GM21526 (cell line): Measurements from ENCODE around the gene BEGAIN.

Experiments
- ATAC-seq: cut with Tn5 transposase; IDR thresholded peaks from one replicate; pipeline ENCODE4 v1.9.1; 2021; ENCODE audit warnings: moderate library complexity; ENCODE audit not compliant: unreplicated experiment, low FRiP score

The BEGAIN gene

GRCh38 chr14:100538351-100539002, 48.7 kb downstream of the BEGAIN start:
- ATAC-seq, result no peak

DNA sequence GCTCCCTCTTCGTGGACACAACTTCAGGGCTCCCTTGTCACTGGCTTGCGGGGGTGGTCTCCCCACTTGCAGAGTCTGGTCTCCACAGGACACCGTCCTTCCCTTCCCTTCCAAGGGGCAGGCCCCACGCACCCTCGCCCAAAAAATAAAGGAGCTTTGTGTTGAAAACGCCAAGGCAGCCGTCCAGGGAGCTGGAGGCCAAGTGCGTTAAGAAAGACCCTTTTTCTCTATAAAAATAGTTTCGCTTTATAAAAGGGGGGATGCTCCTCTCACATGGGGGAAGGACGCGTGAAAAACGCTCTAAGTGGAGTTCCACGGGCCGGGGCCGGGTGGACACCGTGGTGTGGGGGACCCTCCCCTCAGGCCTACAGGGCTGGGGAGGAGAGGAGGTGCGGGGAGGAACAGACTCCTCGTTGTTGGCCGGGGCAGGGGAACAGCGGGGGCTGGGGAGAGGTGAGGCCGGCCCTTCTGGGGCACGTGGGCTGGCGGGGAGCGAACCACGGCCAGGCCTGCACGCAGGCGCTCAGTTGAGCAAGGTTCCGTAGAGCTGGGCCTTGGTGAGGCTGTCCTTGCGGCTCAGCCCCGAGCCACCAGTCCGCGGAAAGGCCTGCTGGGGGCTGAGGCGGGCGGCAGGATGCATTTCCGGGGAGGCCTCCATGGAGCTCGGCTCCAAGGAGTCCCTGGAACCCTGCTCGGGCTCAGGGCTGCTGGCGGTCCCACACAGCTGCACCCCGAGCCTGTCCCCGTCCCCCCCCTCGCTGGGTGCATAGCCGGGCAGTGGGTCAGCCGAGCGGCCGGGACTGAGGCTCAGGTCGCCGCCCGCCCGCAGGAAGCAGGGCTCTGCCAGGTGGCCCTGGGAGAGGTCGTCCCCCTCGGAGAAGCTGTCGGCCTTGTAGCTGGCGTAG, 49.5 kb downstream of the BEGAIN start:
- no peak for ATAC-seq

DNA sequence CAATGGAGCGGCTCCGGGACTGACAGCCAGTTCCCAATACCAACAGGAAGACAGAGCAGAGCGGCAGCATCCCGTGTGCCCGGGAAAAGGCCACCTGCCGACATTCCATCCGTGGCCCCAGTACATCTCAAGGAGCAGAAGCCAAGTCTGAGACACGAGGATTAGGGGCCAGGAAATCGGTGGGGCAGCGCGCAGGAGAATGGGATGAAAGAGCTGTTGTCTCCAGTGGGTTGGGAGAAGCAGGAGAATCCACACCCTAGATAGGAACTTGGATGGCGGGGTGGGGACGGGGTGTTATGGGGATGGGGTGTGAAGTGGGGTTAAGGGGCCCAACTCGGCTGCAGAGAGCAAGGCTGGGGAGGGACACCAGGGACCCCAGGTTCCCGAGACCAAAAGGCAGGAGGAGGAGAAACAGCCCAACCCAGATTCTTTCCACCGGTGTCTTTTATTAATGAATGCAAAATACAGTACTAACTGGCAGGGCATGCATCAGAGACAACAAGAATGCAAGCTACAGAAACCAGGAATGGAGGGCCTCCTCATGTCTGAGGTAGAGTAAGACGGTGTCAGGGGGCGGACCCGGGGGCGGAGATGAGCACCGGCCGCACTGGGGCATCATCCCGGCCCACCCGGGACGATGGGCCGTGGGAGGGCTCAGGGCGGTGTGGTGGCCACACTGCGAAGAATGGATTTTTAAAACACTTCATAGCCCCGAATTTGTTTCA, 50.3 kb downstream of the BEGAIN start:
- ATAC-seq, result no peak

GRCh38 chr14:100536121-100536510, 51.1 kb downstream of the BEGAIN start:
- ATAC-seq, result no peak

GRCh38 chr14:100535287-100536120, 51.7 kb downstream of the BEGAIN start:
- ATAC-seq, result no peak

DNA sequence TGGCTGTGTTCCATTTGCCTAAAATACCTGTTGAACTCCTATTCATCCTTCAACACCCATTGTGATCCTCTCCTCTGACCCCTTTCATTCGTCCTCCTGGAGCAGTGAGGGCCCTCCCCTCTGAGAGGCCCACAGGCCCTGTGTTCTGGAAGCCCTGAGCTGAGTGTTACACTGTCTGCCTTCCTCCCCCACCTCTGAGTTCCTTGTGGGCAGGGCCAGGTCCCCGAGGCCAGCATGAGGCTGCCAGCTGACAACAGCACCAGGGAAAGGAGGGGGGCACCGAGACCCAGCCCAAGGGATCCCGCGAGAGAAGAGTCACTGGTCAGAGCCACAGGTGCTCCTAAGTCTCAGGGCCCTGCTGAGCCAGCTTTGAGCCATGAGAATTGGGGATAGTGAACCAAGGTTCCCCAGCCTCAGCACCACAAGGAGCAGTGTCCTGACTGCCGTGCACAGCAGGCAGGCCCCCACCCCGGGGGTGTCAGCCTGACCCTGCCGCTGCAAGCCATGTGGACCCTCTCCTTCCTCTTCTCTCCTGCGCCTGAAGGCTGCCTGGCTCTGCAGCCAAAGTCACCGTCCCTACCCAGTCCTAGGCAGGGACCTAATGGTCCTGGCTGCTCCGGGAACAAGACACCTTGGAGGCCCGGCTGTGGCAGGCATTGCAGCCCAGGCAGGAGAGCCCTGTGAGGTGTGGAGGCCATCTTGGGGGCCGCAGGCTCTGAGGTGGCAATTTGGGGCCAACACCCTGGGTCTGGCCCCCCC, 52.5 kb downstream of the BEGAIN start:
- no peak for ATAC-seq

GRCh38 chr14:100533656-100534485, 53.3 kb downstream of the BEGAIN start:
- no peak for ATAC-seq

DNA sequence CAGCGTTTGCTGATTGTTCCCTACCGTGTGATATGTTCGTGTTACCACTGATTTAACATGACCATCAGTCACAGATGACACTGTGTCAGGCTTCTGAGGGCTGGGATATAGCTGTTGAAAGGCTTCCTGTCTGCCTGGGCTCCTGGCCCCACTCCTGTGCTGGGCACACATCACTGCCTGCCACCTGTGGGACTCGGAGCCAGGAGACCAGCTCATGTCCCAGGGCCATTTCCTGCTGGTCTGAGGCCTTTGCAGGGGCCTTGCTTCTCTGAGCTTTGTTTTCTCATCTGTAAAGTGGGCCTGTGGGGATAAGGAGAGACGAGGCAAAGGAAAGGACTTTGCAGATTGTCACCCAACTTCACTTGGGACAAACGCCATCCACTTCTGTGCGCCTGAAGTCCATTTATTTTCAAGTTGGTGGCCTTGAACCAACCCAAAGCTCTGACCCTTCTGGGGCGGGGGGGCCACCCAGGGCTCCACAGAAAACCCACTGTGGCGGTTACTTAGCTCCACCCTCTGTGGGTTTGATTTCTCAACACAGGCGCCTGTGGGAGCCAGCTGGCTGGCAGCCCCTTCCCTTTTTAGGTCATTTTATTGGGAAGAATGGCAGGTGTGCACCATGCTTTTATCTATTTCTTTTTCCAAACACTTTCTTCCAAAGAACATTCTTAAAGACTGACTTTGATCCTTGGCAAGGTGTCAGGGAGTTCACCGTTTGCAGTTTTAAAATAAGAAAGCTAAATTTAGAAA, 54.1 kb downstream of the BEGAIN start:
- no peak for ATAC-seq

GRCh38 chr14:100532154-100532861, 54.9 kb downstream of the BEGAIN start:
- ATAC-seq, result no peak

DNA sequence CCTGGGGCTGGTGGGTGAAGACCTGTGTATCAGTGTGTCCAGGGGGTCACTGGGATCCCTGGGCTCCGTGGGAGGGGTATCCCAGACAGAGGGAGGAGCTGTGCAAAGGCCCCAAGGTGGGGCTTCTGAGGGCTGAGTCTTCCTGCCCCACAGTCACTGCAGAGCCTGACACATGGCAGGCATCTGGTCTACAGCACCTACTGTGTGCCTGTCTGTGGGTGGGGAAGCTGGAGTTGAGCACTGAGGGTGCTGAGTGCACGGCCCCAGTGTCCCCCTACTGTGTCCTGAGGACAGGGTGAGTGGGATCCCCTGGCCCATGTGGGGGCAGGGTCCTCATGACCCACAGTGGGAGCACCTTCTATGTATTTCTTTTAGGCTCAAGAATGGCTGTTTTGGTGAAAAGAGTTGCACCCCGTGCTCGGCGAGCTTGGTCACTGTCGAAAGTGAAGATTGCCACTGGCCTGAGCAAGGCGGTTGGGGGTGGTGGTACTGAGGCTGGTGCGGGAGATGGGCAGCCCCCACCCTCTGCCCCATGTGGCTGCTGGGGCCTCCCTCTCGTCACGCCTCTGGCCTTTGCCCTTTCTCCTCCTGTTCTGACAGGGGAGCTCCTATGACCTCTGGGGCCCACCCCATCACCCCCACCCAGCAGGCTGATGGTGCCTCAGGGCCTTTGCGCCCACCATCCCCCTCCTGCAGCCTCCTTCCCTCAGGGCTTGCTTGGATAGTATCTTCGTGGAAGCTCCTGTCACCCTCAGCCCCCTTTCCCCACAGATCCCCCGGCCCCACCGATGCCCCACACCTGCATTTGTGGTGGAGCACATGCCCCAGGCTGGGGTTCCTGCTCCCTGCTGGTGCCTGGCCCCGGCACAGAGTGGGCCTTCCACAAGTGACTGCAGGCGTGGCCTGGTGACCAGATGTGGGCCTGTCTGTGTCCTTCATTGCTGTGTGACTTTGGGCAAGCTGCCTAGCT, 55.8 kb downstream of the BEGAIN start:
- ATAC-seq, result no peak

- ATAC-seq, result no peak
These were observed 56.7 kb downstream of the BEGAIN start for GRCh38 chr14:100530270-100531072.

DNA sequence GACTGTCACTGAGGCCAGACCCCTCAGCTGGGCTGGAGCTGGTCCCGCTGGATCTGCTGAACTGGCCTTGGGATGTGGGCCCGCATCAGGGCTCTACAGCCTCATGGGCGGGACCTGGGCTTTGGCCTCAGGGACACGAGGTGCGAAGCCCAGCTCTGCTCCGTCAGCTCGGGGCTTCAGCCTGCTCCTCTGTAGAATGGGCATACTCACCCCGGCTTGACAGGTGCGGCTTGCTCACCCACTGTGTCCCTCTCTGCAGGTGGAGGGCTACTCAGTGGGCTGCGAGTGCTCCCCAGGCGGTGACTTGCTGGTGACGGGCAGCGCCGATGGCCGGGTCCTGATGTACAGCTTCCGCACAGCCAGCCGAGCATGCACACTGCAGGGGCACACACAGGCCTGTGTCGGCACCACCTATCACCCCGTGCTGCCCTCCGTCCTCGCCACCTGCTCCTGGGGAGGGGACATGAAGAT, 57.6 kb downstream of the BEGAIN start:
- no peak for ATAC-seq

GRCh38 chr14:100528962-100529560, 58.2 kb downstream of the BEGAIN start:
- ATAC-seq, result no peak

GRCh38 chr14:100526632-100527031, 60.6 kb downstream of the BEGAIN start:
- ATAC-seq, result no peak

GRCh38 chr14:100526057-100526456, 61.2 kb downstream of the BEGAIN start:
- ATAC-seq, result no peak
